ENCODE measurements around the gene UBXN7.
"Not testable (repeated sequence)": the region's sequence is repeated elsewhere in the genome, so short reads cannot be mapped to it uniquely, and the experiment has no call there.

UBXN7 gene

DNA sequence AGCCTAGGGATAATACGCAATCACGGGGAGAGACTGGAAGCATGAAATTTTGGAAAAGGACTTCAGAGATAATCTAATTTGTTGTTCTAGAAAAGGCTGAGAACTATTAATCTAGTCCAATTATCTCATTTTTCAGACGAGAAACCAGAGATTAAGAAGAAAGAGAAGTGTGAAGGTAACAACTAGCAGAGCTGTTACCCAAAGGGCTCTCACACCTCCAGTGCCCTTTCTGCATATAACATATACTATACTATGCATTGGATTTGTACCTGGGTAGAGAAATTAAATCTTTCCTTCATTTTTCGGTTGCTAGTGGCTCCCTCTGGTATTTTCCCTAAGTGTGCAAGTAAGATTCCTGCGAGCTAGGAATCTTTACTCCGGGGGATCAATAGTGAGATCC lies 80.7 kb downstream of the UBXN7 start:
- DNase-seq, result no peak

DNA sequence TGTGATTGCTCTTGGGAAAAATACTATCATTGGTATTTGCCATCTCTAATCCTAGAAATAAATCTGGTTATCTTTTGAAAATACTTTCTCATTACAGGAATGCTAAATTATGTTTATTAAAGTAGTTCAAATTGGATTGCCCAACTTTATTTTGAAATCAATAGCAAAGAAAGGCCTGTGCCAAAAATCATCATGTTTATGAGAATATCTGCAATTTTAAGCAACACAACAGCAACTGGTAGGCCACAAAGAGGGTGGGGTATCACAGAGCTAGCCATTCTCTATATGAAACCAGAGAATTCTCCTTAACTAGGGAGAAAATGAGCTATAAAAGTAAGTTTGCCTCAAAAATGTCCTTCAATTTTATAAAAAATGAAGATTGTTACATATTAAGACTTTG lies 82.2 kb downstream of the UBXN7 start:
- no peak for DNase-seq

DNA sequence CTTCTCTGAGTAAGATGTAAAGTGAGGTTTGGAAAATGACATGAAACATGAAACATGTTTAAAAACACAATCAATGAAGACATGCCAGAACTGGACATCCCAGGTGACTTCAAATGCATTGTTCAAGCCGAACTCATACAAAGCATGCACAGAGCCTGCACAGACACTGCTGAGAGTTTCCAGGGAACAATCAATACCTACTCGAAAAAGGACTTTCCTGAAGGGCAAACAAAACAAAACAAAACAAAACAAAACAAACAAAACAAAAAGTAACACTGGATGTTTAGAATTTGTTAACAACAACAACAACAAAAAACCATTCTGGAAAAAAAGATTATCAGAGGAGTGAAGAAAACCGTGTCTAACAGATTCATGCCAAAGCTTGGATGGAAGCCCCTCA lies 83.5 kb downstream of the UBXN7 start:
- no peak for DNase-seq

DNA sequence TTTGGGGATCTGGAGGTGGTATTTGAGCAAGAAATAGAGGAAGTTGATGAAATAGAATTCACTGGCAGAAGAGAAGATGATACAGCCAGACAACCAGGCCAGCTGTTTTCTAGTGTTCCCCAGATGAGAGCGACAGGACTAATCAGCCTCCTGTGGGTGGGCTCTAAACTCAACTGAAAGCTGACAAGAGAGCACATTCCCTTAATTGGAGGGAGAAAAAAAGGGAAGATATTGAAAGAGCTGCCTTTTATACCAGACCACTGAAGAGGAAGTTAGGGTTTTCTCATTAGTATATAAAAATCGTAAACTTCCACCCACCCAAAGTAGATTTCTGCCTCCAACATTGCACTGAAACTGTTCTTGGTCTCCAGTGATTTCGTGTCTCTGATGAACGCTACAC lies 87.6 kb downstream of the UBXN7 start:
- DNase-seq, result peak; percentile 37

DNA sequence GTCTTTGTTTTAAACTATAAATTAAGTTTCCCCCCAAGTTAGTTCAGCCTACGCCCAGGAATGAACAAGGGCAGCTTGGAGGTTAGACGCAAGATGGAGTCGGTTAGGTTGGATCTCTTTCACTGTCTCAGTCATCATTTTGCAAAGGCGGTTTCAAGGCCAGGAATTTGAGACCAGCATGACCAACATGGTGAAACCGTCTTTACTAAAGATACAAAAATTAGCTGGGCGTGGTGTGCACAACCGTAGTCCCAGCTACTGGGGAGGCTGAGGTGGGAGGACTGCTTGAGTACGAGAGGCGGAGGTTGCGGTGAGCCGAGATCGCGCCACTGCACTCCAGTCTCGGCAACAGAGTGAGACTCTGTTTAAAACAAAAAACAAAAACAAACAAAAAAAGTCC lies 88.3 kb downstream of the UBXN7 start:
- not testable (repeated sequence) for DNase-seq

DNA sequence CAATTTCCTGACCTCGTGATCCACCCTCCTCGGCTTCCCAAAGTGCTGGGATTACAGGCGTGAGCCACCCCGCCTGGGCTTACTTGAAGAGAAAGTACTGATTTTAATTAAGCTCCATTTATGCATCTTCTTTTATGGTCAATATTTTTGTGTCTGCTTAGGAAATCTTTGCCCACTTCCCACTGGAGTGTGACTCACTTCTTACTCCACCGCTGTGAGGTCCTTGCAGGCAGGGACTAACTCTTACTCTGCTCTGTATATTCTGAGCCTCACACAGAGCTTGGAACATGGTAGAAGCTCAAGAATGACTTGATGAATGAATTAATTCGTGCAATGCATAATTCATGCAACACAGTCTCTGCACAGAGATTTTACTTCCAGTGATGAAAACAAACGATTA lies 91.1 kb downstream of the UBXN7 start:
- DNase-seq, result no peak

DNA sequence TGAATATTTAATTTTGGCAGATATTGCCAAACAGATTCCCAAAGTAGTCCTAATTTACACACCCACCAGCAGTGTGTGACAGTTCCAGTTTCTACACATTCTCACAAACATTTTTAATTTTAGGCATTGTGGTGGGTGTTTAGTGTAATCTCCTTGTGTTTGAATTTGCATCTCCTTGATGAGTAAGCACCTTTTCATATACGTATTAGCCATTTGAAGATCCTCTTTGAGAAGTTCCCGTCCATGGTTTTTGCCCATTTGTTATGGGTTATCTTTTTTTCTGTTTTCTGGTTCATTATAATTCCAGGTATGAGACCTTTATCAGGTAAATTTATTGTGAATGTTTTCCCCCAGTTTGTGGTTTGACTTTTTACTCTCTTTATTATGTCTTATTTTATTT lies 91.8 kb downstream of the UBXN7 start:
- DNase-seq, result no peak

DNA sequence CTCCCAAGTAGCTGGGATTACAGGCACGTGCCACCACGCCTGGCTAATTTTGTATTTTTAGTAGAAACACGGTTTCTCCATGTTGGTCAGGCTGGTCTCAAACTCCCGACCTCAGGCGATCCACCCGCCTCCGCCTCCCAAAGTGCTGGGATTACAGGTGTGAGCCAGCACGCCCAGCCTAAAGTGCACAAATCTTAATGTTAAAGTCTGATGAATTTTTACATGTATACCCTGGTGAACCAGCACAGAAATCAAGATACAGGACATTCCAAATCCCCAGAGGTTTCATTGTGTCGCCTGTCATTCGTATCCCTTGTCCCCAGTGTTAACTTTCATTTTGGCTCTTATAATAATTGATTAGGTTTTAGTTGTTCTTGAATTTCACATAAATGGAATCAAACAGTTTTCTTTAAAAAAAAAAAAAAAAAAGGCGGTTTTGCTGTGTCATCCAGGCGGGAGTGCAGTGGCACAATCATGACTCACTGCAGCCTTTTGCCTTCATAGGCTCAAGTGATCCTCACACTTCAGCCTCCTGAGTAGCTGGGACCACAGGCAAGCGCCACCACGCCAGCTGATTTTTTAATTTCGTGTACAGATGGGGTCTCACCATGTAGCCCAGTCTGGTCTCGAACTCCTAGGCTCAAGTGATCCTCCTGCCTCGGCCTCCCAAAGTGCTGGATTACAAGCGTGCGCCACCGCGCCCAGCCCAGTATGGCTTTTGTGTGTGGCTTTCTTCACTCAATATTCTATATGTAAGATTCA lies 92.6 kb downstream of the UBXN7 start:
- no peak for DNase-seq

DNA sequence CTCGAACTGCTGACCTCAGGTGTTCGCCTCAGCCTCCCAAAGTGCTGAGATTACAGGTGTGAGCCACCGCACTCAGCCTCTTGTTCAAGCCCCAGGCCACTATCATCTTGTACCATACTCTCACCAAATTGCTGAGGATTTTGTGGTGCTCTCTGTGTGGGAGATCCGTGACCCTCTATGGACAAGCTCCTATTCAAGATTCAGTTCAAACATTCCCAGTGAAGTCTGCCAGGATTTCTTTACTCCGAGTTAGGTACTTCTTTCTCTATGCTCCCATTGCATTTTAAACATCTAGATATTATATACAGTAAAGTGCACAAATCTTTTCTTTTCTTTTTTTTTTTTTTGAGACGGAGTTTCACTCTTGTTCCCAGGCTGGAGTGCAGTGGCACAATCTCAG lies 93.2 kb downstream of the UBXN7 start:
- no peak for DNase-seq

DNA sequence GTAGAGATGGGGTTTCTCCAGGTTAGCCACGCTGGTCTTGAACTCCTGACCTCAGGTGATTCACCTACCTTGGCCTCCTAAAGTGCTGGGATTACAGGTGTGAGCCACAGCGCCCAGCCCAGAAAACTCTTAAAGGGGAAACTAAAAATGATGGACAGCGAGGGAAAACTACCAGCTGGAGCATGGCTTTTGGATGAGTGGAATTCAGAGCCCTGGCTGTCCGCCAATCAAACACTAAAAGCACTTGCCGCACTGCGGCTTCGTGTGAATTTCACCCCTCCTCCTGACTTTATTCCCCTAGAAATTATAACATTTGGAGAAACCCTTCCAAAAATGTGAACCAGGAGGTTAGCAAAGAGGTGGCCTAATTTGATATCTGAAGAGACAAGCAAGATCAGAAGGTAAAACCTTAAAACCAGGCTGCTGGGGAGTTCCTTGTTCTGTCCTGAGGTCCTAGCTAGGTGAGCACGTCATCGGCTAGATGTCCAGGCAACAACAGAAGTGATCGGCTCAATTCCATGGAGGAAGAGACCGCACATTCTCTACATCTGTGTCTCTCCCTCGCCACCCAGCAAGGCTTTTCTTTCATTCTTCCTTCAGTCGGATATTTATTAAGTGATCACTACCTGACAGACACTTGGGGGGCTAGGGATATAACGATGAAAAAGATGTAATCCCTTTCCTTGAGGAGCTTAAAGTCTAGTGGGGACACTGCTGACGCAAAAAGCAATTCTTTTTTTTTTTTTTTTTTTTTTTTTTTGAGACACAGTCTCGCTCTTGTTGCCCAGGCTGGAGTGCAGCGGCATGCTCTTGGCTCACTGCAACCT lies 95.7 kb downstream of the UBXN7 start:
- no peak for DNase-seq

DNA sequence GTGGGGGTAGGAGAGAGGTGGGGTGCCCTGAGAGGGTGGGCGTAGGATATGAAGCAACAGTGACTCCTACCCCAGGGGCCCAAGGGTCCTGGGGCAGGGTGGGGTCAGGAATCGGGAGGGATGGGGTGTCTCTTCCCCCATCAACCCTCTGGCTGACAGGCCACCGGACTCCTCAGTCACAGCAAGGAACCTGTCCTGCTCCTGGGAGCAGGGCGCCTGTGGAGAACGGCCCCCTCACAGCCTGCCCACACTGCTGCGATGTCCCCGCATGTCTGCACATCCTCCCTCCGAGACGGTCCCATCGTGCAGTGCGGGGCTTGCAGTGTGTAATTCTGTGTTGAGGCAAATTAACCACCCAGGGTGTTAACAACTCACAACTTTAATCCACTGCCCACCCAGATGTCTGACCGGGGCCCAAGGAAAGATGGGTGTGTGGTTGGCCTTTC lies 96.7 kb downstream of the UBXN7 start:
- no peak for DNase-seq

DNA sequence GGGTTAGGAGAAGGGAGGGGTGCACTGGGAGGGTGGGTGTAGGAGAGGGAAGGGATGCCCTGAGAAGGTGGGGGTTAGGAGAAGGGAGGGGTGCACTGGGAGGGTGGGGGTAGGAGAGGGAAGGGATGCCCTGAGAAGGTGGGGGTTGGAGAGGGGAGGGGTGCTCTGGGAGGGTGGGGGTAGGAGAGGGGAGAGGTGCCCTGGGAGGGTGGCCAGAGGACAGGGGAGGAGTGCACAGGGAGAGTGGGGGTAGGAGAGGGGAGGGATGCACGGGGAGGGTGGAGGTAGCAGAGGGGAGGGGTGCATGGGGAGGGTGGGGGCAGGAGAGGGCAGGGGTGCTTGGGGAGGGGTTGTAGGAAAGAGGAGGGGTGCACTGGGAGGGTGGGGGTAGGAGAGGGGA lies 97.2 kb downstream of the UBXN7 start:
- no peak for DNase-seq

DNA sequence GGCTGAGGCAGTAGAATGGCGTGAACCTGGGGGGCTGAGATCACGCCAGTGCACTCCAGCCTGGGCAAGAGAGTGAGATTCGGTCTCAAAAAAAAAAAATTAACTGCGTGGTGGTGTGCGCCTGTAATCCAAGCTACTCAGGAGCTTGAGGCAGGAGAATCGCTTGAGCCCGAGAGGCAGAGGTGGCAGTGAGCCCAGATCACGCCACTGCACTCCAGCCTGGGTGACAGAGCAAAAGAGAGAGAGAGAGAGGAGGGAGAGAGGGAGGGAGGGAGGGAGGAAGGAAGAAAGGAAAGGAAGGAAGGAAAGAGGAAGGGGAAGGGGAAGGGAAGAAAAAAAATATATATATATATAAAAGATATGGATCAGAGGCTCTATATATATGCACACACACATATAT lies 100.1 kb downstream of the UBXN7 start:
- no peak for DNase-seq

DNA sequence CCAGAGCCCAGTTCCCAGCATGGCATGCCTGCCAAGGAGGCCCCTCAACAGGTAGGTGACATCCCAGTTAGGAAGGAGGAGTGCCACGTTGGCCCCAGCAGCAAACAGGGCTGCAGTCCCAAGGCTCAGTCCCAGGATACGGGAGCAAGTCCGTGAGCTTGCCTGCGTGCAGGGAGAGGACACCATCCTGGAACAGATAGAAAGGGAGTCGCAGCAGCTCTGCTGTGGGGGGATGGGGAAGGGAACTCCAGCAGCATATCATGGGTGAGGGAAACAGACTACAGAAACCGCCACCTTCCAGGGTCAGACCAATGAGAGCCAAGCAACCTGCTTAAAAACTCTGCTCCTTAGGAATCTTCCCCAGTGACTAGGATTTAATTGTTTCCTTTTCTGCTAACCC lies 104.8 kb downstream of the UBXN7 start:
- DNase-seq, result no peak

DNA sequence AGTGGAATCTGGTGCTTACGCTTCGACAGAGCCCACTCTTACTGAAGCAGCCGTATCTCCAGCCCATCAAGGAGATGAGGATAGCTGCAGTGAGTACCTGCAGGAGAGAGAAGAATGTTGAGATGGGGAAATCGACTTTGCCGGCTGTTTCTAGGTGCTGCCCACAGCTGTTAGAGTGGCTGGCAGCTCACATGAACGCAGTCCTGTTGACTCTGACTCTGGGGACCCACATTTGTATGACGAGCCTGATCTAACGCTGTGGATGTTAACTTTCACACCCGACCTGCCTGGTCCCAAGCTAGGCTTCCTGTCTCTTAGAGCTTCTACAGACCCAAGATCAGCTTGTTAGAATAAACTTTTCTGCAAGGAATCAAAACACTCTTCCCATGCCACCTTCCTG lies 105.3 kb downstream of the UBXN7 start:
- no peak for DNase-seq

DNA sequence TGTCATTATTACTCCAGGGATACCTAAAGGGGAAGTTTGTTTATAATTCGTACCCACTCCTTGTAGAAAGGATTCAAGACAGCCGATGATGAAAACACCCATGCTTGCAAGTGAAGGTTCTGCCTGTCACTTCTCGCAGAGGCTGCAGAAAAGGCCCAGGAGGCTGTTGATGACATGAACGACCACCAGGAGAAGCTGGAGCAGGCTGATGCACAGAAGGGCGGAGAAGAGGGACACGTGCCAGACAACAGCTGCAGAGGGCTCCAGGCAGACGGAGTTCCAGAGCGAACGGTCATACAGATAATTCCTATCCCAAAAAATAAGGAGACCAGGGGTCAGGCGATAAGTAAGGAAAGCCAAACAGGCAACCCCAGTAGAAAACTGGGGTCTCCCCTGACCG lies 108.5 kb downstream of the UBXN7 start:
- DNase-seq, result peak; percentile 79

DNA sequence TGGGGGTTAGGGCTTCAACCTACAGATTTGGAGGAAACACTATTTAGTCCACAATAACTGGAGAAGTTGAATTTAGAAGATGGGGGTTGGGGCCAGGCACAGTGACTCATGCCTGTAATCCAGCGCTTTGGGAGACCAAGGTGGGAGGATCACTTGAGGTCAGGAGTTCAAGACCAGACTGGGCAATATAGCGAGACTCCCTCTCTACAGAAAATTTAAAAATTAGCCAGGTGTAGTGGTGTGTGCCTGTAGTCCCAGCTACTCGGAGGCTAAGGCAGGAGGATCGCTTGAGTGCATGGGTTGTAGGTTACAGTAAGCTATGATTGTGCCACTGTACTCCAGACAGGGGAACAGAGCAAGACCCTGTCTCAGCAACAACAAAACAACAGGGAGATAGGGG lies 109.2 kb downstream of the UBXN7 start:
- no peak for DNase-seq

DNA sequence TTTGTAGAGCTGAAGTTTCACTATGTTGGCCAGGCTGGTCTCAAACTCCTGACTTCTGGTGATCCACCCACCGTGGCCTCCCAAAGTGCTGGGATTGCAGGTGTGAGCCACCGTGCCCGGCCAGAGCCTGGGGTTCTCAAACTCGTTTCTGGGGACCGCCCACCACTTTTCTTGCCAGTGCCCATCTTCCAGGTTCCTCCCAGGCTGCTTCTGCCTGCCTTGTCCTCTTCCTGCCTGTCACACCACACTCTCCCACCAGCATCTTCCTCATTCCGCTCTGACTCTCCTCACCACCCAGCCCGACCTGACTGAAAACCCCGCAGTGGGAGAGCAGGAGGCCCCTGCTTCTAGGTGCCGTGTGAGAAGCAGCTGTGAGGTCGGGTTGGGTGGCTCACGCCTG lies 111.1 kb downstream of the UBXN7 start:
- no peak for DNase-seq

DNA sequence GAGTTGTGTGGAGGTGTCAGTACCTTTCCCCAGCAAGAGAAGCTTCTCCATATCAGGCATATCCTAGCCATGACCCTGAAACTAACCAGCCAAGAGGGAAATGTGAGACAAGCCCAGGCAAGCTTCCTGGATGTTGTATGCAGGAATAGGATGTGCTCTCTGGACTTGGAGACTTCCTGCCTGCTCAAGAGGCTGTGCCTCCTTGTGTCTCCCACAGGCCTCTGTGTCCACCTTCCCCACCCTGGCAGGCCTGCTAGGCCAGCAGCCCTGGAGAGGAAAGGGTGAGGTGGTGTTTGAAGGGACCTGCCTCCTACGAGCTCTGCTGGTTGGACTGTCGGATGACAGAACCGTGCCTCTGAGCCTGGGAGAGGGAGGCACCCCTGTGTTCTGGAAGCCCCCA lies 112.1 kb downstream of the UBXN7 start:
- DNase-seq, result no peak

DNA sequence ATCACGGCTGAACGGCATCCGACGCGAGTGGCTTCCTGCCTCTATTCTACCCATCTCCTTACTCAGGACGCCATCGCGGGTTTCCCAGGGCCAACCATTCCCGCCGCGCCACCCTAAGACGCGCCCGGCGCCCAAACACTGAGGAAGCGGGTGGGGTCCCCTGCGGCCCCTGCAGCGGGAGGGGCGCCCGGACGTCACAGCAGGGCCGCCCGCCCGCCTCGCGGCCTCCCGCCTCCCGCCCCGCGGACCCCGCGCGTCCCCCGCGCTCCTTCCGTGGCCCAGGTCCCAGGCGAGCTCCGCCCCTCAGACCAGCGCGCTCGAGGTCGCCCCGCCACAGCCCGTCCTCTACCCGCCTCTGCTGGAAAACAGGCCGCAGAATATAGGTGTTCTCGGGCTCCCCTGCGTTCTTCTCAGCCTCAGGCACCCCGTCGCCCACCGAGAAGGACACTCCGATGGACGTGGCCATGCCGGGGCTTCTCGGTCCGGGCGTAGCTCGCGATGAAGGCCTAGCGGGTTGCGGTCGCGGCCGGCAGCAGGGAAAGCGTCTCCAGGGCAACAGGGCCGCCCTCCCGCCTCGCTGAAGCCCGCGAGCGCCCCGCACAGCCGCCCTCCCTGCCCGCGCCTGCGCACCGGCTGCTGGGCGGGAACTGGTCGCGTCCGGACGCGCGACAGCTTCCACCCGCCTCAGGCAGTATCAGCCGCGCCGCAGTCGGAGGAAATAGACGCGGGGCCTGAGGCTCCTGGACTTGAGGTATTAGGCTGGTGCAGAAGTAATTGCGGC lies 114.3 kb downstream of the UBXN7 start, which contains the start of gene DYNLT2B:
DYNLT2B (minus strand) TSS at position 554 of the 781 bp plus-strand sequence; CDS start at position 466, 88 bp downstream.
- peak; percentile 96 for DNase-seq

DNA sequence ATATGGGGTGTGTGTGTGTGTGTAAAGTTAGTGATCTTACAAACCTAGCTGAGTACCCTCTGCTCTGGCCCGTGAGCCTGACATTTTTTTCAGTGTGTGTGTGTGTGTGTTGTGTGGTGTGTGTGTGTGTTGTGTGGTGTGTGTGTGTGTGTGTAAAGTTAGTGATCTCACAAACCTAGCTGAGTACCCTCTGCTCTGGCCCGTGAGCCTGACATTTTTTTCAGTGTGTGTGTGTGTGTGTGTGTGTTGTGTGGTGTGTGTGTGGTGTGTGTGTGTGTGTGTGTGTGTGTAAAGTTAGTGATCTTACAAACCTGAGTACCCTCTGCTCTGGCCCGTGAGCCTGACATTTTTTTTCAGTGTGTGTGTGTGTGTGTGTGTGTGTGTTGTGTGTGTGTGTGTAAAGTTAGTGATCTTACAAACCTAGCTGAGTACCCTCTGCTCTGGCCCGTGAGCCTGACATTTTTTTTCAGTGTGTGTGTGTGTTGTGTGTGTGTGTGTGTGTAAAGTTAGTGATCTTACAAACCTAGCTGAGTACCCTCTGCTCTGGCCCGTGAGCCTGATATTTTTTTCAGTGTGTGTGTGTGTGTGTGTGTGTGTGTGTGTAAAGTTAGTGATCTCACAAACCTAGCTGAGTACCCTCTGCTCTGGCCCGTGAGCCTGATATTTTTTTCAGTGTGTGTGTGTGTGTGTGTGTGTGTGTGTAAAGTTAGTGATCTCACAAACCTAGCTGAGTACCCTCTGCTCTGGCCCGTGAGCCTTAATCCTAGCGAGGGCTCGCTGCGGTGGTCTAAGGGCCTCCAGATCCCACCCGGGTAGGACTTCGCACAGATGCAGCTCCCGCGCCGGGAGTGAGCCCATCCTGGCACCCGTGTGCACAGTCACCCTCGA lies 115.2 kb downstream of the UBXN7 start:
- DNase-seq, result peak; percentile 35

DNA sequence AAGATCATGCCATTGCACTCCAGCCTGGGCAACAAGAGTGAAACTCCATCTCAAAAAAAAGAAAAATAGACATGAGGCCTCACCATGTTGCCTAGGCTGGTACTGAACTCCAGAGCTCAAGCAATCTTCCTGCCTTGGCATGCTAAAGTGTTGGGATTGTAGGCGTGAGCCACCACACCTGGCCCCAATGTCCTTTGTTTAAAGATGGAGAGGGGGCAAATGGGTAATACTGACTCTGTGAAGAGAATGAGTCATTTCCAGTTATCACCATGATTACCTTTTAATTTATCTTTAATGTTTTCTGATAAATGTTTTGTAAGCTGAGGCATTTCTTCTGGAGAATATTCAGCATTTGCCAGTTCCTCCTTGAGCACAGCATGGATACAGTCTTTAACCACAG lies 116.4 kb downstream of the UBXN7 start:
- no peak for DNase-seq
